Epithelial cell of prostate (primary cell): ENCODE data around the gene CHTF18.
"Not testable (repeated sequence)": the region's sequence is repeated elsewhere in the genome, so short reads cannot be mapped to it uniquely, and the experiment has no call there.

Experiments used
- DNase-seq: peaks from one replicate; pipeline ENCODE4 v3.0.0-alpha.2; 2011; ENCODE audit warnings: low read depth, low spot score
- H3K27ac ChIP-seq: fragments of 450-650 bp; 2 replicates; pipeline ENCODE4 v1.5.1; 2017; ENCODE audit warnings: mild to moderate bottlenecking

CHTF18 gene

DNA sequence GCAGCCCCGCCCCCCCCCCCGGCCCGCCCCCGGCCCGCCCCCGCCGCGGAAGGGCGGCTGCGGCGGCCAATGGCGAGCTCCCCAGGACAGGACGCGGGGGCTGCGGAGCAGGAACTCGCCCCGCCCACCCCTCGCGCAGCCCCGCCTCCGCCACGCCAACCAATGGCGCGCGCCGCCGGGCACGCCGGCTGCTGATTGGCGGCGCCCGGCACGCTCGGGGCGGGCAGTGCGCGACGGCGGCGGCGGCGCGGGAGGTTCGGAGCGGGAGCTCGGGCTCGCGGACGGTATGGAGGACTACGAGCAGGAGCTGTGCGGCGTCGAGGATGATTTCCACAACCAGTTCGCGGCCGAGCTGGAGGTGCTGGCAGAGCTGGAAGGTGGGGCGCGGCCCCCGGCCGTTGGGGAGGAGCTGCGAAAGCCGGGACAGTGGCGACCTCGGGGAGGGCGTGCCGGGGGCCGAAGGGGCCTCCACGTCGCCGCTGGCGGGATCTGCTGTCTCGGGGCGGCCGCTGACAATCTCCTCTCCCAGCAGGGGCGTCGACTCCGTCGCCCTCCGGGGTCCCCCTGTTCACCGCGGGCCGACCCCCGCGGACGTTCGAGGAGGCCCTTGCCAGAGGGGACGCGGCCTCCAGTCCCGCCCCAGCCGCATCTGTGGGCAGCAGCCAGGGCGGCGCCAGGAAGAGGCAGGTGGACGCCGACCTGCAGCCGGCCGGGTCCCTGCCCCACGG lies at the start of gene CHTF18:
TSS of gene CHTF18 (plus strand) at position 222 of the 728 bp plus-strand sequence. CDS start at position 287, 65 bp downstream.
- DNase-seq = peak; percentile 56
- no peak within 1 kb of the TSS for H3K27ac ChIP-seq

DNA sequence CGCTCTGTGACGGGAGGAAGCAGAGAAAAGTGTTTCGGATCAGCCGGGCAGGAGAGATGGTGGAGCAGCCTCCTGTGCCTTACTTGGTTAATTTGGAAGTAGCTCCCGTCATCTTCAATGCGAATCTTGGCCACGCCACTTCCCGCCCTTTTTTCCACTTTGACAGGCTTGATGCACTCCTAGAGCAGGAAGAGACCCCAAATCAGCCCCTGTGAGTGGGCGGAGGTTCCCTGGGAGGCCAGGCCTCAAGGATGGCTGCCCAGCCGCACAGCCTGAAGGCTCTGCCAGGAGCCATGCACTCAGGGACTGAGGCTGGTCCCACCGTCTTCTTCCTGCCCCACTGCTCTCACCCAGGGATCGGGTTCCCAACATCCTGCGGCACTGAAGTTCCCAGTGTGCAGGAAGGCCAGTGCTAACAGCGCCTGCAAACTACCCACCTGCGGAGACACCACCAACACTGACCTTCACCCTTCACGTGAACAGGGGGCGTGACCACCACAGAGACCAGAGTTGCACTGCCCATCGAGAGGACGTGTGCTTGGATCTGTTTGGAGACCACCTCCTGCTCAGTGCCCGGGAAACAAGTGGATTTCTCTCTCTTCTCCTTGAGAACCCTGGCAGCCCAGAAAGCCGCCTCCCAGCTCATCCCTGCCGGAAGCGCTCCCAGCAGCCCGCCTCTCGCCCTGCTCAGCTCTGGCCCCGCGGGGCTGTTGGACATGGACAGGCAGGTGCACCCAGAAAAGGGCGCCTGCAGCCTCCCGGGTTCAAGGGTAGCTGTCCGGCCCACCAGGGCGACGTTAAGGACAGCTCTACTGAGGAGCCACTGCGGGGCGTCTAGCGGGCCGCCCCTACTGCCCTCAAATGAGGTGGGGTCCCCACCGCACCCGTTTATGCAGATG lies 48.6 kb upstream of the CHTF18 start:
- H3K27ac ChIP-seq = peak overlapping the region; percentile 49
- no peak for DNase-seq

DNA sequence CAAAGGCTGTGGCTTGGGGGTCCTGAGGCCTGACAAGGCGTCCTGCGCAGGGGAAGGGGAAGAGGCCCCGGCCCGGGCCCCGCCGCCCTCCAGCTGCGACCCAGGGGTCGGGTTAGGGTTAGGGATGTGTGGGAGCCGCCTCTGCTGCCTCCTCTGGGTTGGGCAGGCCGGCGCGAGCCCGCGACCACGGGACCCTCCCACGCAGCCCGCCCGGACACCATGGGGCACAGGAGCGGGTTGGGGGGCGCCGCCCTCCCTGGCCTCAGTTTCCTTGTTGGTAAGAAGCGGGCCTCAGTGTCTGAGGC lies 48.0 kb upstream of the CHTF18 start:
- no peak for DNase-seq
- peak overlapping the region; percentile 49 for H3K27ac ChIP-seq

DNA sequence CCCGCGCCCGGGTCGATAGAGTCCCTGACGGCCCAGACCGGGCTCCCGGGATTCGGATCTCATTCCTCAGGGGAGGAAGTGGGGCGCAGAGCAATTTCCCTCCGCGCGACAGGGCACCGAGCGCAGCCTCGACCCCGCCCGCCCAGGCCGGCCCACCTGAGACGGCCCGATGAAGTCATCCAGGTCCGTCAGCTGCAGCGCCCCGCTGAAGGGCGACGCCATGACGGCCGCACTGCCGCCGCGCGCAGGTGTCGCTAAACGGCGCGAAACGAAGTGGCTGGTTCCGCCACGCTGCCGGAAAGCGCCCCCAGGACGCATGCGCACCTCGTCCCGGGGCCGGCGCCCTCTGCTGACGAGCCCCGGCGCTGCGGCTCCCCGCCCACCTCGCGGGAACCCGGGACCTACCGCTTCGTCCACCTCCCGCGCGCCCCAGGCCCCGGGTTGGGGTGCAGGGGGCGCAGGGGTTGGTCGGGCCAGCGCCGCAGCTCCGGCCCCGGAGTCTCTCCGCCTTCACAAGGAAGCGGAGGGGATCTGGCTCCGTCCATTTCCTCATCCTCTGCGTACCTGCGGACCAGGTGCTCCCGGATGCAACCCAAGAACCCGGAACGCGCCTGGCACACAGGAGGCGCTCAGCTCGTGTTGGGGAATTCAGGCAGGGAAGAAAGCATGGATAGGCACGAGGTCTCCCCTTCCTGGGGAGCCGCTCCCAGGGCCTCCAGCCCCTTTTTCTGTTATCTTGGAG lies 47.5 kb upstream of the CHTF18 start, which contains the start of gene CIAO3:
TSS of gene CIAO3 (minus strand) at position 234 of the 742 bp plus-strand sequence. CDS start at position 222, 12 bp downstream.
- peak within 1 kb of the TSS; percentile 49 for H3K27ac ChIP-seq
- peak; percentile 71 for DNase-seq

DNA sequence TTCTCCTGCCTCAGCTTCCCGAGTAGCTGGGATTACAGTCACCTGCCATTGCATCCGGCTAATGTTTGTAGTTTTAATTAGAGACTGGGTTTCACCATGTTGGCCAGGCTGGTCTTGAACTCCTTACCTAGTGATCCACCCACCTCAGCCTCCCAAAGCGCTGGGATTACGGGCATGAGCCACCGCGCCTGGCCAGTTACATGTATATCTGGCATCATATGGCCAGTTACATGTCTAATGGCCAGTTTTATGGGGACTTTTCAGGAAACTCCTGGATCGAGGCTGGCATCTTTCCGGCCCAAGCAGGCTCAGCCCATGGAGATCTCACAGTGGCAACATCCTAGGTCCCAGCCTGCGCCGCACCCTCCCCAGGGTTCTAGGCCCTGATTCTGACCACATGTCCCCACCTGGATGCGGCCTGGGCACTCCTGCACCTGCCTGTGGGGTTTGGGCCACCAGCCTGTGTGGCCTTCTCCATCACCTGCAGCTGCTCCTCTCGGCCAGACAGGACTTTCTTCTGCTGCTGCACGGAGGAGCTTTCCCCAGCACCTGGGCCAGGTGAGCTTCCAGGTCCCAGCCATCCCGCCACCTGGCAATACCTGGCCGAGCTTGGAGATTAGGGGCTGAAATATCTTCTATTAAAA lies 46.3 kb upstream of the CHTF18 start:
- no peak for DNase-seq
- H3K27ac ChIP-seq = no peak overlapping the region

DNA sequence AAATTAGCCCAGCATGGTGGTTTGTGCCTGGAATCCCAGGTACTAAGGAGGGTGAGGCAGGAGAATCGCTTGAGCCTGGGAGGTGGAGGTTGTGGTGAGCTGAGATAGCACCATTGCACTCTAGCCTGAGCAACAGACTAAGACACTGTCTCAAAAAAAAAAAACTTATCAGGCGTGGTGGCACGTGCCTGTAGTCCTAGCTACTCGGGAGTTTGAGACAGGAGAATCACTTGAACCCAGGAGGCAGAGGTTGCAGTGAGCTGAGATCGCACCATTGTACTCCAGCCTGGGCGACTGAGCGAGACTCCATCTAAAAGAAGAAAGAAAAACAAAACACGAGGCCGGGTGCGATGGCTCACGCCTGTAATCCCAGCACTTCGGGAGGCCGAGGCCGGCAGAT lies 45.5 kb upstream of the CHTF18 start:
- H3K27ac ChIP-seq, DNase-seq: not testable (repeated sequence)

DNA sequence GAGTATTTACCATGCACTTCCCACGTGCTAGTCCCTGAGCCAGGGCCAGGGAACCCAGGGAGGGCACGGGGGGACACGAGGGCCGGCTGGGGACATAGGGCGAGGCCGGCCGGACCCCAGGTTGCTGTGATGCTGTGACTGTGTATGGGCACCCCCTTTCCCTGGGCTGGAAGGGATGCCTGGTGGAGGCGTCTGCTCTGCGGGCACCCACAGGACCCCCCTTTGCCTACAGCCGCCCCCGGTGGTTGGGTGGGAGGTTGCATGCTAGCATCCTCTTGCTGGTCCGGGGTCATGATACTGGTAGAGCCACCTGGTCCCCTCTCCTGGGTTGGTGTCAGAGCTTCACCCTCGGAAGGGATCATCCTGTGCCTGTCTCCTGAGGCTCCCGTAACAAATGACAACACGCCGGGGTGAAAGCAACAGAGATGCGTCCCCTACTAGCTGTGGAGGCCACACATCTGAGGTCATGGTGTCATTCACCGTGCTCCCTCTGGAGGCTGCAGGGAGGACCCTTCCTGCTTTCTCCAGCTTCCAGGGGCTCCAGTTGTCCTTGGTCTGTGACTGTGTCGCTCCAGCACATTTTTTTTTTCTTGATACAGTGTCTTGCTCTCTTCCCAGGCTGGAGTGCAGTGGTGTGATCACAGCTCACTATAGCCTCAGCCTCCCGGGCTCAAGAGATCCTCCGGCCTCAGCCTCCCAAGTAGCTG lies 44.5 kb upstream of the CHTF18 start:
- H3K27ac ChIP-seq = no peak overlapping the region
- DNase-seq = no peak

DNA sequence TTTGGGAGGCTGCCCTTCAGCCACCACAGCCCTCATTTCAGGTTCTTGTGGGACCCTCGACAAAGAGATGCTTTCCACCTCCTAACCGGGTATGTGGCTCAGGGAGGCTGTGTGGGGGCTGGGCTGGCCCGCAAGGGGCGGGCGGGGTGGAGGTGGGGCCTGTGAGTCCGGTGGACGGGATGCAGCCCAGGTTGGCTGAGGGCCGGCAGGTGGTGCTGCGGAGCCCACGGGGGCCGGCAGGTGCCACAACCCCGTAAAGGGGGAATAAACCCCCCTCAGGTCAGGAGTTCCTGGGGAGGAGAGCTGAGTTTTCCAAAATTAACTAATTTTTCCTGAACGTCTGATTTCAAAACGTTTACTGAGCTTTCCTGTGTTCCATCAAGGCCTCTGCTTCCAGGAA lies 42.7 kb upstream of the CHTF18 start:
- H3K27ac ChIP-seq = no peak overlapping the region
- DNase-seq = no peak

DNA sequence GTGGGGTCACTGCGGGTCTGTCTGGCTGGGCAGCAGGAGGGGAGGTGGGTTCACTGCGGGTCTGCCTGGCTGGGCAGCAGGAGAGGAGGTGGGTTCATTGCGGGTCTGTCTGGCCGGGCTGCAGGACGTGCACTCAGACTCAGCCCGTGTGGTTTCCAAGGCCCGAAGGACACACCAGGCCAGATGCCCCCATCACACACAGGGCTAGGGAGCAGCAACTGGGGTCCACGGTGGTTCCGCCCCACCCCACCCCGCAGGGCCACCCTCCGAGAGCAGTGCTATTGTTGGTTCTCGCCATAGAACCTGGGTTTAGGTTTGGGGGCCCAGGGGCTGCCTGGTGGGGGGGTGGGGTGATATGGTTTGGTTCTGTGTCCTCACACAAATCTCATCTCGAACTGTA lies 41.8 kb upstream of the CHTF18 start:
- DNase-seq = no peak
- H3K27ac ChIP-seq = no peak overlapping the region

DNA sequence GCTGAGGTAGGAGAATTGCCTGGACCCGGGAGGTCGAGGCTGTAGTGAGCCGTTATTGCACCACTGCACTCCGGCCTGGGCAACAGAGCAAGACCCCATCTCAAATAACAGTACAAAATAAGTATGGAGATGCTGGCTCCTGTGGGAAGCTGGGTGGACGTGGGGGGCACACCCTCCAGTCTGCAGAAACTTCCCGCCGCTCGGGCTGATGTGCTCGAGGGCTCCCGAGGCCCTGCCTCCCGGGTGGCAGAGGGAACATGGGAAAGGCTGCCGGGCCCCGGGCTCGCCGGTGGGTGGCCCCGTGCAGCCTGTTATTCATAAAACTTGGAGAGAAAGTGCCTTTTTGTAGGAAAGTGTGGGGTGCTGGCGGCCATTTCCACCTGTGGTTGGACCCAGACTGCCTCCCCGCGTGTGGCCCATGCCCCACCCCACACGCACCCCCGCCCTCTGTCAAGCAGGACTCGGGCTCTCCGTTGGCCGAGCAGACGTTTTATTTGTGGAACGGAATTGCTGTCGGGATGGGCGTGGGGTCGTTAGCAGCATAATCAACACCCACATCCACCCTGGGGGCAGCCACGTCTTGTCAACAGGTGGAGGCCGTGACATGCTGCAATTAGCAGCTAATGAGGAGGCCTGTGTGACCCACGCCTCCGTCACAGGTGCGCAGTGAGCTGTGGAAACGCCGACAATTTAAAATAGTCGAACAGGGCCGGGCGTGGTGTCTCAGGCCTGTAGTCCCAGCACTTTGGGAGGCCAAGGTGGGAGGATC lies 40.3 kb upstream of the CHTF18 start:
- no peak for DNase-seq
- no peak overlapping the region for H3K27ac ChIP-seq

DNA sequence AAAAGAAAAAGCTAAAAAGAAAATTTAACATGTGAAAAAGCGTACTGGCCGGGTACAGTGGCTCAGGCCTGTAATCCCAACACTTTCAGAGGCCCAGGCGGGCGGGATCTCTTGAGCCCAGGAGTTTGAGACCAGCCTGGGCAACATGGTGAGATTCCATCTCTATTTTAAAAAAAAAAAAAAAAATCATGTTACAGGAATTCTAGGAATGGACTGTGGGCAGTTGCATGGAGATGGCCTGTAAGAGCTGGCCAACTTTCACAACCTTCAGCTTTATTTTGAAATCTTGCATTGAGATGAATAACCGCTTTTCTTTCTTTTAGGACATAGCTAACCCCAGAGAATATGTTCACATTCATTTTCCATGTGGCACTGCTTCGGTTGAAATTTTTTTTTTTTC lies 39.4 kb upstream of the CHTF18 start:
- H3K27ac ChIP-seq = no peak overlapping the region
- no peak for DNase-seq

DNA sequence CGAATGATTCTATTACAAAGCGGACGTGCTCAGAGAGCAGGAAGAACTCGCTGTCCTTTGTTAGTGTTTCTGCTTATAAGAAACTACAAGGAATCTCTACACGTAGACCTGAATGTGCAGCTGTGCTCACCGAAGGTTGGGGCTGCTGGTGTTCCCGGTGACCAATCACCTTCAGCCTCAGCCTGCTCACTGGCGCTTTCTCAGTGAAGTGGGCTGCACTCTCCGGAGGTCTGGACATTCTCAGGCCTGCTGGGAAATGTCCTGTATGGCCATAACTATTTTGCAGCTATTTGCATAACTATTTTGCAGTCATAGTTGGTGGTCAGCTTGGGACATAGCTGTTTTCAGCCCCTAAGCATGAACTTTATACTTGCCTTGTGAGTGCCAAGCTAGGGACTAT lies 37.9 kb upstream of the CHTF18 start:
- DNase-seq = no peak
- no peak overlapping the region for H3K27ac ChIP-seq

DNA sequence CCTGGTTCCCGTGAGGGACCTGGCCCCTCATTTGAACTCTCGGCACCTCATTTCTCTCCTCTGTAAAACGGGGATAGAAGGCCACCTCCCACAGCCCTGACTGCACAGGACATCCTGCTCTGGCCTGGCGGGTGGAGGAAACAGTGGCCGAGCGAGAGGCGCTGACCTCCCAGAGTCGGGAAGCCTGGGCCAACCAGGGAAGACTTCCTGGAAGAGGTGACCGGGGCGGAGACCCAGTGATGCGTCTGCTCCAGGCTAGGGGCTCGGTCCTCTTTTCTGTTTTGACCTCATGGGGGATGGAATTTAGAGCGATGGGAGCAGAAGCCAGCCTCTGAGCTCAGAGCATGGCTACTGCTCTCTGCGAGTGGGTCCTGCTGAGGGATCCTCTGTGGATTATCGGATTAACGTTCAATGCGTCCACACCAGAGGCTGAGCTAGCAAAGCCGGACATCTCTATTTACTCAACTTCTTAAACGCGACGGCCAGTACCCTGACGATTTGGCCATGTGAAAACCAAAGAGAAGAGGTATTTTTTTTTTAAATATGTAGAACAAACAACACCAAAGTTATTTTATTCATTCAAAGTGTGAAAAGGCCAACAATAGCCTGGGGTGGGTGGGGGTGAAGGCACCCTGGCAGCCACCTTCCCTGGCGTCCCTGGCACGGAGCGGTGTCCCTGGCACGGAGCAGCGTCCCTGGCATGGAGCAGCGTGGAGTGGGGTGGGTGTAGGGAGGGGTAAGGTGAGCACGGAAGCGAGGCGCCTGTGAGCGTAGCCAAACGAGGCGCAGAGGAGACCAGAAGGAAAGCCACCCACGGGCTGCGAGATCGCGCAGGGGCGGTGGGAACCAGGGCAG lies 37.0 kb upstream of the CHTF18 start:
- DNase-seq = no peak
- H3K27ac ChIP-seq = no peak overlapping the region

DNA sequence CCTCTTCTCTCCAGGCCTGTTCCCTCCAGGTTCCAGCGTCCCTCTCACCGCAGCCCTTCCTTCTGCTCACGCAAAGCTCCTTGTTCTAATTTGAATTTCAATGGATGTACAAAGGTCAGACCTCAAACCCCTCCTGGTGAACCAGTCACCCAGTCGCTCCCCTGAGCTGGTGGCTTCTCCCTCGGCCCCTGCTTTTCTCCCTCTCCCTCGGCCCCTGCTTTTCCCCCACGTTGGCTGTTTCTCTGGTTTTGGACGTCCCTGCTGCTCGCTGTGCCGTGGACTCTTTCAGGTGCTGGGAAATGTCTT lies 36.5 kb upstream of the CHTF18 start:
- DNase-seq = no peak
- H3K27ac ChIP-seq = no peak overlapping the region

DNA sequence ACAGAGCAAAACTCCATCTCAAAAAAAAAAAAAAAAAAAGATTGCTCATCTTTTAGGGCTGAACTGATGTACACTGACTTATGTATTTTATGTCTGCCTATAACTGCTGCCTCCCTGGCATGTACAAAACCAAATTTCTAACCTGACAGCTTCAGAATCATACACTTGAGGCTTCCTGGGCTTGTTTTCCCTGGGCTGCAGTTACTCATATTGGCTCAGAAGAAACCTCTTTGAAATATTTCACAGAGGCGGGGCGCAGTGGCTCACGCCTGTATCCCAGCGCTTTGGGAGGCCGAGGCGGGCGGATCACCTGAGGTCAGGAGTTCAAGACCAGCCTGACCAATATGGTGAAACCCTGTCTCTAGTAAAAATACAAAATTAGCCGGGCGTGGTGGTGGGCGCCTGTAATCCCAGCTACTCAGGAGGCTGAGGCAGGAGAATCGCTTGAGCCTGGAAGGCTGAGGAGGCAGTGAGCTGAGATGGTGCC lies 34.3 kb upstream of the CHTF18 start:
- H3K27ac ChIP-seq, DNase-seq: not testable (repeated sequence)

DNA sequence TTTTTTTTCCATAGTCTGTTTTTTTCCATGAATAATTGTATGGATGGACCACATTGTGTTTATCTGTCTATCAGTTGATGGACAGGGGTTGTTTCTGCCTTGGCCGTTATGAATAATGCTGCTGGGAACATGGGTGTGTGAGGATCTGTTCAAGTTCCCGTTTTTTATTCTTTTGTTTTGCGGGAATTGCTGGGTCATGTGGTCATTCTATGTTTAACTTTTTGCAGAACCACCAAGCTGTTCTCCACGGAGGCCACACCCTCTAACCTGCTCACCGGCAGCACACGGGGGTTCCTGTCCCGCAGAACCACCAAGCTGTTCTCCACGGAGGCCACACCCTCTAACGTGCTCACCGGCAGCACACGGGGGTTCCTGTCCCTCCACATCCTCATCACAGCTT lies 33.8 kb upstream of the CHTF18 start:
- no peak for DNase-seq
- no peak overlapping the region for H3K27ac ChIP-seq

DNA sequence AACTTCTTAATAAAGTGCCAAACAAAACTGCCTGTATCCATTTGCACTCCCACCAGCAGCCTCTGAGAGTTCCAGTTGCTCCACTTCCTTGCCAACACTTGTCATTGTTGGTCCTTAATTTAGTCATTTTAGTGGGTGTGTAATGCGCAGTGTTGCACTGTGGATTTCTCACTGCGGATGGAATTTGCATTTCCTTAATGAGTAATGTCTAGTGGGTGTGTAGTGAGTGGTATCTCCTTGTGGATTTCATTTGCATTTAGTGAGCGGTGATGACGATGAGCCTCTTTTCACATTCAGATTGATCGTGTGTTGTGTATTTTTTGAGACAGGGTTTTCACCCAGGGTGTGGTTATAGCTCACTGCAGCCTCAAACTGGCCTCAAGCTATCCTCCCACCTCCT lies 32.0 kb upstream of the CHTF18 start:
- no peak overlapping the region for H3K27ac ChIP-seq
- DNase-seq = no peak
